Thoracic aorta (tissue), 2 donors: Measurements from ENCODE around the gene FOXO6. TPM values are rescaled to one million over a fixed set of nuclear protein-coding genes. Genes with fewer than 3 reads are reported as not detected.

Source experiments
- ATAC-seq: fragments of 150-250 bp; one replicate; pipeline ENCODE4 v1.8.0; 2017; ENCODE audit warnings: low read depth; ENCODE audit not compliant: insufficient number of reproducible peaks, low FRiP score
- DNase-seq: peaks from one replicate; pipeline ENCODE4 v3.0.0-alpha.2; 2020; ENCODE audit warnings: low spot score
- H3K27ac ChIP-seq, 2 donors: fragments of 200-600 bp; sonication (generic); 1 replicate in 1 of 2; 2 replicates in 1 of 2; pipeline ENCODE4 v1.5.1; 2016; ENCODE audit warnings: mild to moderate bottlenecking in 2 of 2, moderate library complexity in 2 of 2
- H3K27me3 ChIP-seq: fragments of 200-600 bp; sonication (generic); replicated peaks from 2 replicates; pipeline ENCODE4 v1.6.0; 2016; ENCODE audit warnings: mild to moderate bottlenecking; ENCODE audit not compliant: insufficient read depth
- H3K36me3 ChIP-seq: fragments of 200-600 bp; sonication (generic); one replicate; pipeline ENCODE4 v1.5.1; 2016
- H3K4me1 ChIP-seq, 2 donors: fragments of 200-600 bp; sonication (generic); 1 replicate in 1 of 2; 2 replicates in 1 of 2; pipeline versions ENCODE4 v1.5.1 to v1.6.0; 2016; ENCODE audit warnings: low read depth in 2 of 2, mild to moderate bottlenecking in 1 of 2; ENCODE audit not compliant: control insufficient read depth in 1 of 2
- H3K4me3 ChIP-seq: fragments of 200-600 bp; sonication (generic); 2 replicates; pipeline ENCODE4 v1.5.1; 2016; ENCODE audit warnings: mild to moderate bottlenecking
- H3K9me3 ChIP-seq: fragments of 200-600 bp; sonication (generic); 2 replicates; pipeline ENCODE4 v1.5.1; 2016
- total RNA-seq, 2 donors: library from RNA; depleted of rRNA; stranded (reverse); fragments of >200 nt; gene quantifications; one replicate each; pipeline versions ENCODE4 v1.1.0 to v1.2.3, GENCODE V29; 2016
- TF ChIP-seq, protein P1 (sequence below): fragments of 200-600 bp; sonication (generic); IDR thresholded peaks from one replicate; pipeline ENCODE4 v1.5.1; 2019; ENCODE audit warnings: antibody characterized with exemption

The FOXO6 gene
- total RNA-seq, 2 donors from 2014 or later, result 3.8 TPM; not detected in 1

GRCh38 chr1:41416081-41416480 lies 54.8 kb downstream of the FOXO6 start:
- DNase-seq, result no peak
- Histone ChIP-seq H3K27ac (no peak overlapping the region), H3K4me3 (no peak overlapping the region), H3K4me1 (peaks cover 4 to 28% of the 10 kb centered on the region in 2 donors), H3K9me3 (no peaks in the 10 kb centered on the region), H3K36me3 (no peaks in the 10 kb centered on the region), H3K27me3 (no peaks in the 10 kb centered on the region)
- TF ChIP-seq, protein P1, sequence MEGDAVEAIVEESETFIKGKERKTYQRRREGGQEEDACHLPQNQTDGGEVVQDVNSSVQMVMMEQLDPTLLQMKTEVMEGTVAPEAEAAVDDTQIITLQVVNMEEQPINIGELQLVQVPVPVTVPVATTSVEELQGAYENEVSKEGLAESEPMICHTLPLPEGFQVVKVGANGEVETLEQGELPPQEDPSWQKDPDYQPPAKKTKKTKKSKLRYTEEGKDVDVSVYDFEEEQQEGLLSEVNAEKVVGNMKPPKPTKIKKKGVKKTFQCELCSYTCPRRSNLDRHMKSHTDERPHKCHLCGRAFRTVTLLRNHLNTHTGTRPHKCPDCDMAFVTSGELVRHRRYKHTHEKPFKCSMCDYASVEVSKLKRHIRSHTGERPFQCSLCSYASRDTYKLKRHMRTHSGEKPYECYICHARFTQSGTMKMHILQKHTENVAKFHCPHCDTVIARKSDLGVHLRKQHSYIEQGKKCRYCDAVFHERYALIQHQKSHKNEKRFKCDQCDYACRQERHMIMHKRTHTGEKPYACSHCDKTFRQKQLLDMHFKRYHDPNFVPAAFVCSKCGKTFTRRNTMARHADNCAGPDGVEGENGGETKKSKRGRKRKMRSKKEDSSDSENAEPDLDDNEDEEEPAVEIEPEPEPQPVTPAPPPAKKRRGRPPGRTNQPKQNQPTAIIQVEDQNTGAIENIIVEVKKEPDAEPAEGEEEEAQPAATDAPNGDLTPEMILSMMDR, result no peak
- ATAC-seq, result no peak

GRCh38 chr1:41416552-41417334 lies 55.5 kb downstream of the FOXO6 start:
- DNase-seq (no peak), ATAC-seq (no peak)
- Histone ChIP-seq H3K4me3 (no peak overlapping the region), H3K4me1 (peaks cover 4 to 28% of the 10 kb centered on the region in 2 donors), H3K27me3 (no peaks in the 10 kb centered on the region), H3K27ac (no peak overlapping the region), H3K36me3 (no peaks in the 10 kb centered on the region), H3K9me3 (no peaks in the 10 kb centered on the region)
- TF ChIP-seq, protein P1, result peak; percentile 94

- DNase-seq, result no peak
- Histone ChIP-seq H3K4me1 (peaks cover 4 to 28% of the 10 kb centered on the region in 2 donors), H3K27ac (no peak overlapping the region), H3K27me3 (no peaks in the 10 kb centered on the region), H3K4me3 (no peak overlapping the region), H3K9me3 (no peaks in the 10 kb centered on the region), H3K36me3 (no peaks in the 10 kb centered on the region)
- TF ChIP-seq, protein P1, result no peak
- ATAC-seq, result no peak
Measured at GRCh38 chr1:41417335-41417682, 56.1 kb downstream of the FOXO6 start.

GRCh38 chr1:41417746-41418145 lies 56.5 kb downstream of the FOXO6 start:
- H3K27me3 ChIP-seq, result no peaks in the 10 kb centered on the region
- H3K36me3 ChIP-seq, result no peaks in the 10 kb centered on the region
- ATAC-seq, result no peak
- TF ChIP-seq, protein P1, result no peak
- H3K4me3 ChIP-seq, result no peak overlapping the region
- DNase-seq, result no peak
- H3K9me3 ChIP-seq, result no peaks in the 10 kb centered on the region
- H3K4me1 ChIP-seq, result peaks cover 4 to 28% of the 10 kb centered on the region in 2 donors
- H3K27ac ChIP-seq, result peak overlapping the region; percentile 71 to 76

DNA sequence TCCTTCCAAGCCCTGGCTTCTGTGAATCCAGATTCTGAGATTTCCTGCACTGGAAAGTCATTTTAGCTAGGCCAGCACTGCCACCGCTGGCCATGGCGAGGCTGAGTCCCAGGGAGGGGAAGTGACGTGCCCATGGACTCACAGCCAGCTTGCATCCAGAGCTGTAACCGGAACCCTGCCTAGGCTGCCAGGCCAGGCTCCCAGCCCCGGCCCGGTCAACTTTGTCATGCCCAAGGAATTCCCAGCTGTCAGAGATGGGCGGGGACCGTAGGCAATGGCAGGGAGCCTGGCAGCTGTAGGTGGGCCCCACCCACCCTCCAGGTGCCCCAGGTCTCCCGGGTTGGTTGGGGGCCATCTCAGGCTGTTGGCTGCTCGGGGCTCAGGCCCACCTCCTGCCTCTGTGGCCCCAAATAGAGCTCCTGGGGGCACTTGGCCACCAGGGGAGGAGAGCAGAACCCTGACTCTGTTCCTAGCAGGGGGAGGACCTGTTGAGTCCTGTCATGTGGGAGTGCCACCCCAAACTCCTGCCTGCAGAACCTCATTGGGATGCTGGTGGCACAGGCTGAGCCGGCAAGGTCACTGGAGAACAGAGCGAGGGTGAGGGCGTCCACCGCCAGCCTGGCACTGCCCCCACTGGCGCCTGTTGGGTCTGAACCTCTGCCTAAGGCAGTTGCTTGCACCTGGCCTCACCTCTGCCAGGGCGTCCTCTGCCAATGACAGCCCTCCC lies 57.8 kb downstream of the FOXO6 start:
- TF ChIP-seq, protein P1, result no peak
- Histone ChIP-seq H3K27ac (peak overlapping the region; percentile 71 to 76), H3K4me3 (no peak overlapping the region), H3K4me1 (peaks cover 4 to 28% of the 10 kb centered on the region in 2 donors), H3K27me3 (no peaks in the 10 kb centered on the region), H3K9me3 (no peaks in the 10 kb centered on the region), H3K36me3 (no peaks in the 10 kb centered on the region)
- peak; percentile 88 for ATAC-seq
- peak; percentile 88 for DNase-seq
